ENCODE measurements around the gene HAUS5. TPM values are rescaled to one million over a fixed set of nuclear protein-coding genes. Genes with fewer than 3 reads are reported as not detected.

HAUS5 gene
- total and polyA plus RNA-seq, 10 of the 15 experiments (the other 5 are each of a cell fraction or from before 2014, with no cell fraction given): 3.1 to 32.6 (median 17.6) TPM

DNA sequence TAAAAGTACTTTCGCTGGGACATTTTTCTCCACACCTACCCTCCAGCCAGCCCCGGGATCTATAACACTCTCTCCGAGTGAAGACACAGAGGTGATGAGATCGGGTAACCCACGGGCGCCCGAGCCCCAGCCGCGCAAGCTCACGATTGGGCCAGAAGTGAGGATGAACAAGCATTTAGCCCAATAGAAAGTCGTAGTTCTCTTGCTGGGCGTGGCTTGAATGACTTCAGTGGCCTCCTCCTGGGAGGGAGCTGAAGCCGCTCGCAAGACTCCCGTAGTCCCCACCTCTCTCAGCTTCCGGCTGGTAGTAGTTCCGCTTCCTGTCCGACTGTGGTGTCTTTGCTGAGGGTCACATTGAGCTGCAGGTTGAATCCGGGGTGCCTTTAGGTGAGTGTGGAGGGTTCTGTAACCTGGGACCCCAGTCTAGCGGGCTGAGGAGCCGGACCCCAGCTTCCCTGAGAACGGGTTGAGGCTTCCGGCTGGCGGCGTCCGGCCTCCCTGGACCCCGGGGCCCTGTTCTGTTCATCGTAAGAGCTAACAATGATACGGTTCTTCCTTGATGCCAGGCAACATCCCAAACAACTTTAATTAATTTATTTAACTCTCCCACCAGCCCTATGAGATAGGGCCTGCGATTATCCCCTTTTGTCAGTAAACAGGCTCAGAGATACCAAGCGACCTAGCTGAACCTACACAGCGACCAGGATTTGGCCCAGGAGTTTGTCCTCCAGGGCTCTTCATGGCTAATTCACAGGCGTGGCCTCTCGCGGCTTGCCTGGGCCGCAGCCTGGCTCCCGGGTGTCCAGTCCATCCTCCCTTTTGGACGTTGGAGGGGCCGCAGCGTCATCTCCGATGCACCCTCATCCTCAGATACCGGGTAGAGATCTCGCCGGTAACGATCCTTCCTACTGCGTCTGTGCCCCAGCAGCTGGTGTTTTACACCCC is 35.8 kb downstream of the HAUS5 start, which contains the start of gene COX6B1:
TSS of gene COX6B1 (plus strand) at position 307 of the 945 bp plus-strand sequence. CDS start 2,921 bp downstream, outside the sequence.
- ChIA-PET POLR2A (interaction anchor here (0.6 to 2.3 kb wide), 19 partner anchors 9 to 264 kb away, joined by 3 to 14 read pairs (median 4); partner anchors contain the start of genes HAUS5 and LIN37), SMC1A (ENCODE audit: uncharacterized antibody, unreplicated experiment) (interaction anchor here (0.7 to 1.5 kb wide), 6 partner anchors 13 to 100 kb away, joined by 3 to 7 read pairs (median 4); no protein-coding TSS in a partner anchor), RAD21 (ENCODE audit: unreplicated experiment) (interaction anchor here (0.9 to 1.4 kb wide), 12 partner anchors 25 to 270 kb away, joined by 3 to 9 read pairs (median 3); partner anchors contain the start of genes HAUS5, PSENEN and U2AF1L4), CTCF (interaction anchor here (0.6 to 1.4 kb wide), 6 partner anchors 38 to 138 kb away, joined by 3 to 9 read pairs (median 5); partner anchors contain the start of gene LIN37)
- Histone ChIP-seq H3K4me3 (peak within 1 kb of the TSS; percentile 99), H3K27me3 (replicated peaks in 1 of 2; ENCODE audit: control insufficient read depth in 2 of 2, insufficient read depth in 2 of 2, low read length in 1 of 2) (no peaks in the 10 kb centered on the region), H2AFZ (ENCODE audit: control insufficient read depth, low read depth, low read length) (peak within 1 kb of the TSS; percentile 68), H3K4me1 (ENCODE audit: control insufficient read depth, insufficient read depth, low read length) (peaks cover 11% of the 10 kb centered on the region), H3K36me3 (ENCODE audit: control insufficient read depth in 2 of 2, insufficient read depth in 2 of 2, low read length in 1 of 2) (peaks cover 0 to 4% of the 10 kb centered on the region in 2 experiments; a peak in 3 of 4 replicates), H3K9ac (ENCODE audit: control insufficient read depth, insufficient read depth, low read length) (peak within 1 kb of the TSS; percentile 94), H4K20me1 (ENCODE audit: control insufficient read depth, insufficient read depth) (no peaks in the 10 kb centered on the region; the same call in 1 of the 2 replicates), H3K27ac (ENCODE audit: control insufficient read depth, insufficient read depth) (peak within 1 kb of the TSS; percentile 85), H3K9me3 (replicated peaks; ENCODE audit: control insufficient read depth, insufficient read depth, low read length) (no peaks in the 10 kb centered on the region), H3K4me2 (ENCODE audit: control insufficient read depth, insufficient read depth) (peak within 1 kb of the TSS; percentile 93), H3K79me2 (ENCODE audit: control insufficient read depth, insufficient read depth, low read length) (peaks cover 26% of the 10 kb centered on the region)
- DNase-seq (ENCODE audit: low read depth, low spot score) (peak; percentile 96), ATAC-seq (peak; percentile 77), FAIRE-seq (peak; percentile 91)
- intact Hi-C loops (cut with micrococcal nuclease; ENCODE audit: unreplicated experiment) (no loop called here), in situ Hi-C loops (cut with MboI) (no loop called here)
- TSS peak; percentile 91 for BruUV-seq (replicated peaks)
- WGBS (ENCODE audit: insufficient coverage, insufficient replicate concordance, low lambda C conversion rate, missing lambda C conversion rate): 1% methylated on average over 46 of the region's 46 CpGs
- no peak for TF ChIP-seq MTA2 (IDR thresholded peaks at IDR 0.05; ENCODE audit: low read depth)
- no peak for TF ChIP-seq RFX5 (IDR thresholded peaks at IDR 0.05; ENCODE audit: low read depth, low read length)
- TF ChIP-seq, protein P1, sequence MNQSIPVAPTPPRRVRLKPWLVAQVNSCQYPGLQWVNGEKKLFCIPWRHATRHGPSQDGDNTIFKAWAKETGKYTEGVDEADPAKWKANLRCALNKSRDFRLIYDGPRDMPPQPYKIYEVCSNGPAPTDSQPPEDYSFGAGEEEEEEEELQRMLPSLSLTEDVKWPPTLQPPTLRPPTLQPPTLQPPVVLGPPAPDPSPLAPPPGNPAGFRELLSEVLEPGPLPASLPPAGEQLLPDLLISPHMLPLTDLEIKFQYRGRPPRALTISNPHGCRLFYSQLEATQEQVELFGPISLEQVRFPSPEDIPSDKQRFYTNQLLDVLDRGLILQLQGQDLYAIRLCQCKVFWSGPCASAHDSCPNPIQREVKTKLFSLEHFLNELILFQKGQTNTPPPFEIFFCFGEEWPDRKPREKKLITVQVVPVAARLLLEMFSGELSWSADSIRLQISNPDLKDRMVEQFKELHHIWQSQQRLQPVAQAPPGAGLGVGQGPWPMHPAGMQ (IDR thresholded peaks at IDR 0.05; ENCODE audit: borderline replicate concordance): no peak
- TF ChIP-seq BCL11A (IDR thresholded peaks at IDR 0.05; ENCODE audit: low read depth, low read length): no peak
- TF ChIP-seq CBX3 (IDR thresholded peaks at IDR 0.05; ENCODE audit: borderline replicate concordance, low read depth): no peak
- 0 out of 2 replicates have a peak, but pooled peaks have one; percentile 34 for TF ChIP-seq IRF4 (IDR thresholded peaks at IDR 0.05; ENCODE audit: low read depth, low read length)
- TF ChIP-seq, protein P2, sequence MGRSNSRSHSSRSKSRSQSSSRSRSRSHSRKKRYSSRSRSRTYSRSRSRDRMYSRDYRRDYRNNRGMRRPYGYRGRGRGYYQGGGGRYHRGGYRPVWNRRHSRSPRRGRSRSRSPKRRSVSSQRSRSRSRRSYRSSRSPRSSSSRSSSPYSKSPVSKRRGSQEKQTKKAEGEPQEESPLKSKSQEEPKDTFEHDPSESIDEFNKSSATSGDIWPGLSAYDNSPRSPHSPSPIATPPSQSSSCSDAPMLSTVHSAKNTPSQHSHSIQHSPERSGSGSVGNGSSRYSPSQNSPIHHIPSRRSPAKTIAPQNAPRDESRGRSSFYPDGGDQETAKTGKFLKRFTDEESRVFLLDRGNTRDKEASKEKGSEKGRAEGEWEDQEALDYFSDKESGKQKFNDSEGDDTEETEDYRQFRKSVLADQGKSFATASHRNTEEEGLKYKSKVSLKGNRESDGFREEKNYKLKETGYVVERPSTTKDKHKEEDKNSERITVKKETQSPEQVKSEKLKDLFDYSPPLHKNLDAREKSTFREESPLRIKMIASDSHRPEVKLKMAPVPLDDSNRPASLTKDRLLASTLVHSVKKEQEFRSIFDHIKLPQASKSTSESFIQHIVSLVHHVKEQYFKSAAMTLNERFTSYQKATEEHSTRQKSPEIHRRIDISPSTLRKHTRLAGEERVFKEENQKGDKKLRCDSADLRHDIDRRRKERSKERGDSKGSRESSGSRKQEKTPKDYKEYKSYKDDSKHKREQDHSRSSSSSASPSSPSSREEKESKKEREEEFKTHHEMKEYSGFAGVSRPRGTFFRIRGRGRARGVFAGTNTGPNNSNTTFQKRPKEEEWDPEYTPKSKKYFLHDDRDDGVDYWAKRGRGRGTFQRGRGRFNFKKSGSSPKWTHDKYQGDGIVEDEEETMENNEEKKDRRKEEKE (IDR thresholded peaks at IDR 0.05): no peak
- no peak for TF ChIP-seq PAX8 (IDR thresholded peaks at IDR 0.05)
- TF ChIP-seq JUNB (IDR thresholded peaks at IDR 0.05): no peak
- TF ChIP-seq, protein P3, sequence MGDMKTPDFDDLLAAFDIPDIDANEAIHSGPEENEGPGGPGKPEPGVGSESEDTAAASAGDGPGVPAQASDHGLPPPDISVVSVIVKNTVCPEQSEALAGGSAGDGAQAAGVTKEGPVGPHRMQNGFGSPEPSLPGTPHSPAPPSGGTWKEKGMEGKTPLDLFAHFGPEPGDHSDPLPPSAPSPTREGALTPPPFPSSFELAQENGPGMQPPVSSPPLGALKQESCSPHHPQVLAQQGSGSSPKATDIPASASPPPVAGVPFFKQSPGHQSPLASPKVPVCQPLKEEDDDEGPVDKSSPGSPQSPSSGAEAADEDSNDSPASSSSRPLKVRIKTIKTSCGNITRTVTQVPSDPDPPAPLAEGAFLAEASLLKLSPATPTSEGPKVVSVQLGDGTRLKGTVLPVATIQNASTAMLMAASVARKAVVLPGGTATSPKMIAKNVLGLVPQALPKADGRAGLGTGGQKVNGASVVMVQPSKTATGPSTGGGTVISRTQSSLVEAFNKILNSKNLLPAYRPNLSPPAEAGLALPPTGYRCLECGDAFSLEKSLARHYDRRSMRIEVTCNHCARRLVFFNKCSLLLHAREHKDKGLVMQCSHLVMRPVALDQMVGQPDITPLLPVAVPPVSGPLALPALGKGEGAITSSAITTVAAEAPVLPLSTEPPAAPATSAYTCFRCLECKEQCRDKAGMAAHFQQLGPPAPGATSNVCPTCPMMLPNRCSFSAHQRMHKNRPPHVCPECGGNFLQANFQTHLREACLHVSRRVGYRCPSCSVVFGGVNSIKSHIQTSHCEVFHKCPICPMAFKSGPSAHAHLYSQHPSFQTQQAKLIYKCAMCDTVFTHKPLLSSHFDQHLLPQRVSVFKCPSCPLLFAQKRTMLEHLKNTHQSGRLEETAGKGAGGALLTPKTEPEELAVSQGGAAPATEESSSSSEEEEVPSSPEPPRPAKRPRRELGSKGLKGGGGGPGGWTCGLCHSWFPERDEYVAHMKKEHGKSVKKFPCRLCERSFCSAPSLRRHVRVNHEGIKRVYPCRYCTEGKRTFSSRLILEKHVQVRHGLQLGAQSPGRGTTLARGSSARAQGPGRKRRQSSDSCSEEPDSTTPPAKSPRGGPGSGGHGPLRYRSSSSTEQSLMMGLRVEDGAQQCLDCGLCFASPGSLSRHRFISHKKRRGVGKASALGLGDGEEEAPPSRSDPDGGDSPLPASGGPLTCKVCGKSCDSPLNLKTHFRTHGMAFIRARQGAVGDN (IDR thresholded peaks at IDR 0.05): peak; percentile 47; the same call in 1 of the 2 replicates
- peak; percentile 92 for TF ChIP-seq GABPA (IDR thresholded peaks at IDR 0.05; ENCODE audit: low read depth)
- TF ChIP-seq RAD21 (IDR thresholded peaks at IDR 0.05; ENCODE audit: insufficient read depth, low read depth, low read length): no peak
- no peak for TF ChIP-seq ZSCAN29 (IDR thresholded peaks at IDR 0.05)
